Stimulated activated CD4-positive, alpha-beta T cell treated with anti-CD3 and anti-CD28 coated beads, Interleukin-15, amount 100 ng/mL, for 1 hour (primary cell): Measurements from ENCODE around the gene MAD2L1BP.

Experiments
- DNase-seq, 2 donors: peaks; one replicate each; pipeline ENCODE4 v3.0.0-alpha.2; 2020; ENCODE audit warnings: low read depth in 1 of 2, low spot score in 1 of 2

MAD2L1BP gene

GRCh38 chr6:43666196-43666920 is 30.7 kb downstream of the MAD2L1BP start:
- no peak for DNase-seq

- peak; percentile 61 to 81 for DNase-seq
These were observed 31.9 kb downstream of the MAD2L1BP start for GRCh38 chr6:43667245-43668150.

GRCh38 chr6:43668151-43669028 is 32.8 kb downstream of the MAD2L1BP start:
- DNase-seq, result peak; percentile 8 to 32

GRCh38 chr6:43669050-43669921 is 33.6 kb downstream of the MAD2L1BP start:
- no peak for DNase-seq

- DNase-seq, result no peak
These were observed 34.4 kb downstream of the MAD2L1BP start for GRCh38 chr6:43669922-43670622.

- DNase-seq, result no peak
These were observed 35.0 kb downstream of the MAD2L1BP start for GRCh38 chr6:43670623-43670986.

GRCh38 chr6:43671011-43671800 is 35.6 kb downstream of the MAD2L1BP start:
- DNase-seq, result no peak

GRCh38 chr6:43671801-43672690 is 36.4 kb downstream of the MAD2L1BP start:
- DNase-seq, result no peak

- DNase-seq, result no peak
These were observed 37.9 kb downstream of the MAD2L1BP start for GRCh38 chr6:43673444-43674084.

GRCh38 chr6:43674291-43674690 is 38.7 kb downstream of the MAD2L1BP start:
- no peak for DNase-seq

- DNase-seq, result no peak
These were observed 39.3 kb downstream of the MAD2L1BP start for GRCh38 chr6:43674921-43675320.

- no peak for DNase-seq
These were observed 41.4 kb downstream of the MAD2L1BP start for GRCh38 chr6:43676962-43677606.

GRCh38 chr6:43677759-43678158 is 42.1 kb downstream of the MAD2L1BP start:
- DNase-seq, result no peak

GRCh38 chr6:43678341-43678740 is 42.7 kb downstream of the MAD2L1BP start:
- DNase-seq, result no peak

GRCh38 chr6:43679057-43679456 is 43.4 kb downstream of the MAD2L1BP start:
- DNase-seq, result no peak

GRCh38 chr6:43680308-43681200 is 44.9 kb downstream of the MAD2L1BP start:
- no peak for DNase-seq
